ENCODE measurements around the gene ARHGAP5.

ARHGAP5 gene

DNA sequence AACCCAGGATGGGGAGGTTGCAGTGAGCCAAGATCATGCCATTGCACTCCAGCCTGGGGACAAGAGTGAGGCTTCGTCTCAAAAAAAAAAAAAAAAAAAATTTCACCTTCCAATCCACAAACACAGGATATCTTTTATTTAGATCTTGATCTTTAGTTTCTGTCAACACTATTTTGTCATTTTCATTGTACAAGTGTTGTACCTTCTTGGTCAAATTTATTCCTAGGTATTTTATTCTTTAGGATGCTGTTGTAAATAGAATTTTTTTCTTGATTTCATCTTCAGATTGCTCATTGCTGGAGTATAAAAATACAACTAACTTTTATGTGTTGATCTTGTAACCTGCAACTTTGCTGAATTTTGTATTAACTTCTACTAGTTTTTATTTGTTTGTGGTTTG, 60.8 kb downstream of the ARHGAP5 start:
- H3K36me3 ChIP-seq (ENCODE audit: insufficient read depth, low read length) = peaks cover 27% of the 10 kb centered on the region; the same call in 1 of the 2 replicates
- 100% methylated on average over 1 of the region's 1 CpG for WGBS
- no peaks in the 10 kb centered on the region for H3K27me3 ChIP-seq (ENCODE audit: insufficient read depth, low read length)
- no peak overlapping the region for H3K4me3 ChIP-seq (ENCODE audit: low read length)
- no peak overlapping the region for H3K9ac ChIP-seq (ENCODE audit: low read depth, low read length)
- H3K9me3 ChIP-seq (ENCODE audit: insufficient read depth, low read depth, low read length) = peaks cover 21% of the 10 kb centered on the region
- no peak overlapping the region for H3K27ac ChIP-seq (ENCODE audit: low read depth, low read length)
- H3K4me1 ChIP-seq (ENCODE audit: insufficient read depth, low read length) = no peaks in the 10 kb centered on the region

DNA sequence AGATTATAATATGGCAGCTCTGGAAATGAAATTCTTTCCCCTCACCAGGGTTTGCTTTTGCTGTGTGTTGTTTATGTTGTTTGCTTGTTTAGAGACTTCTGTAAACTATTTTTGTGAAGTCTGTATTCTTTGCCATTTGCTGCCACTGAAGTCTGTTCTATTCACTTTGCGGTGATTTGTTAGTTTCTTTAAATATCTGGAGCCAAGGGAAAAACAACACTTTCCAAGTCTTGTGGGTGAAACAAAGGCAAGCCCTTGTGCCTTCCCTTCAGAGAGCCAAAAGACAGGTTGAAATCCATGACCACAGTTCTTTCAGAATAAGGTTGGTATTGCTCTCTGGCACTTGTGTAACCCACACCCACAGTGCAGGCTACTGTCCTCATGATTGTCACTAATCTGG, 65.2 kb downstream of the ARHGAP5 start:
- Histone ChIP-seq H3K27ac (ENCODE audit: low read depth, low read length) (no peak overlapping the region), H3K4me1 (ENCODE audit: insufficient read depth, low read length) (no peaks in the 10 kb centered on the region), H3K4me3 (ENCODE audit: low read length) (no peak overlapping the region), H3K27me3 (ENCODE audit: insufficient read depth, low read length) (no peaks in the 10 kb centered on the region), H3K9me3 (ENCODE audit: insufficient read depth, low read depth, low read length) (peaks cover 6% of the 10 kb centered on the region; the same call in 1 of the 2 replicates), H3K36me3 (ENCODE audit: insufficient read depth, low read length) (peaks cover 20% of the 10 kb centered on the region), H3K9ac (ENCODE audit: low read depth, low read length) (no peak overlapping the region)
- 97% methylated on average over 1 of the region's 1 CpG for WGBS

DNA sequence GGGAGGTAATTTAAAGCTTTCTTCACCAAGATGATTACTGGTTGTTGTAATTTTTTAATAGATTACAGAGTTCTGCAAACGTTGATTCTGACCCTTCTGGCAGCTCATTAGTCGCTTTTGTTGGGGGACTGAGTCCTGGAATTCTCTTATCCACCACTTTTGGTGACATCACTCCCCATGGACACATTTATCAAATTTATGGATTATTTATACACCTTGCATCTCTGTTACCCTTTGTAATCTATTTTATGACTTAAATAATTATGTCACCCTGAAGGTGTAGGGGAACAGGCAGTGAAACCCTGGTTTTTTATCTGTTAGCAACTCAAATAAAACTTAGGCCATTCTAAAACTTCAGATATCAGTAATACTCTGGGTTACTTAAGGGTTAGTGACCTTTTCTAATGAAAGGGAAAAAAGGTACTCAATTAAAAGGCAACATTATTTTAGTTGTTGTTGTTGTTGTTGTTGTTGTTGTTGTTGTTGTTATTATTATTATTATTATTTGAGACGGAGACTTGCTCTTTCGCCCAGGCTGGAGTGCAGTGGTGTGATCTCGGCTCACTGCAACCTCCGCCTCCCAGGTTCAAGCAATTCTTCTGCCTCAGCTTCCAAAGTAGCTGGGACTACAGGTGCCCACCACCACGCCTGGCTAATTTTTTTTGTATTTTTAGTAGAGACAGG, 65.8 kb downstream of the ARHGAP5 start:
- Histone ChIP-seq H3K36me3 (ENCODE audit: insufficient read depth, low read length) (peaks cover 23% of the 10 kb centered on the region), H3K9ac (ENCODE audit: low read depth, low read length) (no peak overlapping the region), H3K4me3 (ENCODE audit: low read length) (no peak overlapping the region), H3K27ac (ENCODE audit: low read depth, low read length) (no peak overlapping the region), H3K27me3 (ENCODE audit: insufficient read depth, low read length) (no peaks in the 10 kb centered on the region), H3K9me3 (ENCODE audit: insufficient read depth, low read depth, low read length) (peaks cover 3% of the 10 kb centered on the region; the same call in 1 of the 2 replicates), H3K4me1 (ENCODE audit: insufficient read depth, low read length) (no peaks in the 10 kb centered on the region)
- 95% methylated on average over 7 of the region's 7 CpGs for WGBS

- WGBS = 89% methylated on average over 2 of the region's 2 CpGs
- Histone ChIP-seq H3K9ac (ENCODE audit: low read depth, low read length) (no peak overlapping the region), H3K9me3 (ENCODE audit: insufficient read depth, low read depth, low read length) (no peaks in the 10 kb centered on the region), H3K27me3 (ENCODE audit: insufficient read depth, low read length) (no peaks in the 10 kb centered on the region), H3K4me3 (ENCODE audit: low read length) (no peak overlapping the region), H3K27ac (ENCODE audit: low read depth, low read length) (no peak overlapping the region), H3K4me1 (ENCODE audit: insufficient read depth, low read length) (no peaks in the 10 kb centered on the region), H3K36me3 (ENCODE audit: insufficient read depth, low read length) (peaks cover 79% of the 10 kb centered on the region)
Measured at GRCh38 chr14:32150392-32150791, 73.3 kb downstream of the ARHGAP5 start.

DNA sequence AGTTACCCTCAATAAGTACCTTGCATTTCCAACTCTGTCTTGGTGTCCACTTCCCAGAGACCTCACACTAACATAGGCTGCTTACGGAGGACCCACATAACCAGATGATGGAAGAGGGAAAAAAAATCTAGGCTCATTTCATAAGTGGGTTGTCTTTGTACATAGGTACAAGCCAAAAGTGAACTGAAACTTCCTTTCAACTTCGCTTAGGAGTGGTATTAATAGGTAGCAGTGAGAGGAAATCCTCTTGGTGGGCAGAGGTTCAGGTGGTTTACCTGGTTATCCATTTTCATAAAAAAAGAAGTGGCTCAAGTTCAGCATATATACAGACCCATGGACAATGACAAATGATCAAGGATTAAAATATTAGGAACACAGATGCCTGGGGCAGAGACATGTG, 88.9 kb downstream of the ARHGAP5 start:
- Histone ChIP-seq H3K4me3 (ENCODE audit: low read length) (no peak overlapping the region), H3K9me3 (ENCODE audit: insufficient read depth, low read depth, low read length) (no peaks in the 10 kb centered on the region), H3K4me1 (ENCODE audit: insufficient read depth, low read length) (no peaks in the 10 kb centered on the region), H3K36me3 (ENCODE audit: insufficient read depth, low read length) (no peaks in the 10 kb centered on the region), H3K27me3 (ENCODE audit: insufficient read depth, low read length) (no peaks in the 10 kb centered on the region), H3K9ac (ENCODE audit: low read depth, low read length) (no peak overlapping the region), H3K27ac (ENCODE audit: low read depth, low read length) (no peak overlapping the region)
- 91% methylated on average over 1 of the region's 2 CpGs for WGBS

DNA sequence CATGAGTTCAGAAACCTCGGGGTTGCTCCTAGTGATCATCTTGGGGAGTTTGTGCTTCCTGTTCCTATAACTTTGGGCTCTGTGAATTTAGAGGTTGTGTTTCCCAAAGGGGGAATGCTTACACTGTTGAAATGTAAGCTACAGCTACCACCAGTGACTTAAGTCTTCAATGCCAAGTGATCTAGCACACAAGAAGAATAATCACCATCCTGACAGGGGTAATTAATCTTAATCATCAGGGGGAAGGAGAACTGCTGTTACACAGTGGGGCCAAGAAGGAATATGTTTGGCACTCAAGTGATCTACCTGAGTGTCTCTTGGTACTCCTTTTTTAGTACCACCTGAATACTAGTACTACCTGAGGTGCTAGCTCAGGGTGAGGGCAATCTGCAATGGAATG, 89.8 kb downstream of the ARHGAP5 start:
- no peak overlapping the region for H3K4me3 ChIP-seq (ENCODE audit: low read length)
- no peak overlapping the region for H3K27ac ChIP-seq (ENCODE audit: low read depth, low read length)
- no peaks in the 10 kb centered on the region for H3K9me3 ChIP-seq (ENCODE audit: insufficient read depth, low read depth, low read length)
- H3K9ac ChIP-seq (ENCODE audit: low read depth, low read length) = no peak overlapping the region
- no peaks in the 10 kb centered on the region for H3K27me3 ChIP-seq (ENCODE audit: insufficient read depth, low read length)
- no peaks in the 10 kb centered on the region for H3K36me3 ChIP-seq (ENCODE audit: insufficient read depth, low read length)
- no peaks in the 10 kb centered on the region for H3K4me1 ChIP-seq (ENCODE audit: insufficient read depth, low read length)
- WGBS = 87% methylated on average over 1 of the region's 1 CpG

GRCh38 chr14:32167907-32168306, 90.8 kb downstream of the ARHGAP5 start:
- no peak overlapping the region for H3K9ac ChIP-seq (ENCODE audit: low read depth, low read length)
- no peak overlapping the region for H3K4me3 ChIP-seq (ENCODE audit: low read length)
- no peaks in the 10 kb centered on the region for H3K9me3 ChIP-seq (ENCODE audit: insufficient read depth, low read depth, low read length)
- WGBS = 79% methylated on average over 3 of the region's 3 CpGs
- no peaks in the 10 kb centered on the region for H3K36me3 ChIP-seq (ENCODE audit: insufficient read depth, low read length)
- H3K4me1 ChIP-seq (ENCODE audit: insufficient read depth, low read length) = no peaks in the 10 kb centered on the region
- no peak overlapping the region for H3K27ac ChIP-seq (ENCODE audit: low read depth, low read length)
- H3K27me3 ChIP-seq (ENCODE audit: insufficient read depth, low read length) = no peaks in the 10 kb centered on the region

GRCh38 chr14:32169191-32169590, 92.1 kb downstream of the ARHGAP5 start:
- 93% methylated on average over 2 of the region's 3 CpGs for whole genome bisulfite sequencing
- no peaks in the 10 kb centered on the region for H3K27me3 ChIP-seq (ENCODE audit: insufficient read depth, low read length)
- no peak overlapping the region for H3K9ac ChIP-seq (ENCODE audit: low read depth, low read length)
- no peaks in the 10 kb centered on the region for H3K36me3 ChIP-seq (ENCODE audit: insufficient read depth, low read length)
- H3K27ac ChIP-seq (ENCODE audit: low read depth, low read length) = no peak overlapping the region
- H3K9me3 ChIP-seq (ENCODE audit: insufficient read depth, low read depth, low read length) = no peaks in the 10 kb centered on the region
- no peaks in the 10 kb centered on the region for H3K4me1 ChIP-seq (ENCODE audit: insufficient read depth, low read length)
- H3K4me3 ChIP-seq (ENCODE audit: low read length) = no peak overlapping the region

- WGBS = 88% methylated on average over 5 of the region's 5 CpGs
- no peaks in the 10 kb centered on the region for H3K4me1 ChIP-seq (ENCODE audit: insufficient read depth, low read length)
- H3K9me3 ChIP-seq (ENCODE audit: insufficient read depth, low read depth, low read length) = no peaks in the 10 kb centered on the region
- no peak overlapping the region for H3K27ac ChIP-seq (ENCODE audit: low read depth, low read length)
- H3K9ac ChIP-seq (ENCODE audit: low read depth, low read length) = no peak overlapping the region
- no peaks in the 10 kb centered on the region for H3K36me3 ChIP-seq (ENCODE audit: insufficient read depth, low read length)
- no peak overlapping the region for H3K4me3 ChIP-seq (ENCODE audit: low read length)
- H3K27me3 ChIP-seq (ENCODE audit: insufficient read depth, low read length) = no peaks in the 10 kb centered on the region
Measured at GRCh38 chr14:32171469-32171868, 94.4 kb downstream of the ARHGAP5 start.

DNA sequence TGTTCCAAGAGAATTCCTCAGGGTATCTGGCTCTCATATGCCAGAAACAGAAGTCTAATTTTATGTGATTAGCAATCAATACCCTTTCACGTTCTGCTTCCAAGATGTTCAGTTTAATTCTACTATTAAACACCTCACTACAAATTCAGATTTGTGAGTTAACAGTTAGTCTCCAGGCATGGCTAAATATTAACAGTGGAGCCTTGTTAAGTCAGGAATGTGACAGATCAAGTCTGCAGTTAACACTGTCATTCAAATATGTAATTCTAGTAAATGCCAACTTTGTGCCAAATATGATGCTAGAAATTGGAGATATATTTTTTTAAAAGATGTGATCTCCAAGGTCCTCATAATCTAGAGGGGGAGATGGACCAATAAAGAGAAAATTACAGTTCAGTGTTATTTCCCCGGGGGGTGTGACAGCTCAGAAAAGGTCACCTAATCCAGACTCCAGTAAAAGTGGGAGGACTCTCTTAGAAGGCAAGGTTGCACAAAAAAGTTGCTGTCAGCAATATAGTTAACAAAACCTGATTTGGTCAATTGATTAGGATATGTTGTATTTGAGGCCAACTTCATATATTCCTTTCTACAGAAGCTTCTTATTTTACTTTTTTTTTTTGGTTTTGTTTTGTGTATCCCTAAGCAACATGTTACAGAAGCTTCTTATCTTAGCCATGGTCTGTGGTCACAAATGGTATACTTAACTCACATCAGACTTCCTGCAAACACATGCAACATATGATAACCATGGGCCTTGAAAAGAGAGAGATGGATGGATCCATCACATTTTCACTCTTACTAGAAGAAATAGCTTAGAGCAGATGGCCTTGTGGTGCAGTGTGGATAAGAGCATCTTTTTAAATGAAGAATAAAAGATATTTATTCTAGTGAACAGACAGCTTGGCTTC, 106.3 kb downstream of the ARHGAP5 start:
- Histone ChIP-seq H3K36me3 (ENCODE audit: insufficient read depth, low read length) (no peaks in the 10 kb centered on the region), H3K9ac (ENCODE audit: low read depth, low read length) (no peak overlapping the region), H3K4me1 (ENCODE audit: insufficient read depth, low read length) (no peaks in the 10 kb centered on the region), H3K9me3 (ENCODE audit: insufficient read depth, low read depth, low read length) (peaks cover 14% of the 10 kb centered on the region), H3K4me3 (ENCODE audit: low read length) (no peak overlapping the region), H3K27me3 (ENCODE audit: insufficient read depth, low read length) (no peaks in the 10 kb centered on the region), H3K27ac (ENCODE audit: low read depth, low read length) (no peak overlapping the region)
- 100% methylated on average over 2 of the region's 2 CpGs for WGBS

GRCh38 chr14:32185097-32185496, 108.0 kb downstream of the ARHGAP5 start:
- Histone ChIP-seq H3K27ac (ENCODE audit: low read depth, low read length) (no peak overlapping the region), H3K9ac (ENCODE audit: low read depth, low read length) (no peak overlapping the region), H3K4me1 (ENCODE audit: insufficient read depth, low read length) (no peaks in the 10 kb centered on the region), H3K9me3 (ENCODE audit: insufficient read depth, low read depth, low read length) (peaks cover 14% of the 10 kb centered on the region), H3K36me3 (ENCODE audit: insufficient read depth, low read length) (no peaks in the 10 kb centered on the region), H3K27me3 (ENCODE audit: insufficient read depth, low read length) (no peaks in the 10 kb centered on the region), H3K4me3 (ENCODE audit: low read length) (no peak overlapping the region)
- WGBS = no CpG with 5 or more reads among the region's 1 CpG
